GM18907 (cell line): ENCODE measurements around the gene TMOD2.

Source experiments
- ATAC-seq: cut with Tn5 transposase; IDR thresholded peaks from one replicate; pipeline ENCODE4 v1.9.1; 2021; ENCODE audit warnings: mild to moderate bottlenecking, moderate library complexity; ENCODE audit not compliant: unreplicated experiment

The TMOD2 gene

GRCh38 chr15:51735228-51736010 lies 16.0 kb upstream of the TMOD2 start:
- no peak for ATAC-seq

- peak; percentile 36 for ATAC-seq
Measured at GRCh38 chr15:51736069-51736468, 15.3 kb upstream of the TMOD2 start.

- ATAC-seq: peak; percentile 40
Measured at GRCh38 chr15:51736751-51737521, 14.5 kb upstream of the TMOD2 start.

GRCh38 chr15:51737522-51738305 lies 13.7 kb upstream of the TMOD2 start, which contains the start of gene LYSMD2:
LYSMD2 (minus strand) TSS chr15:51737655; CDS start chr15:51737622, 33 bp downstream.
- peak; percentile 44 for ATAC-seq

GRCh38 chr15:51738553-51738952 lies 12.8 kb upstream of the TMOD2 start:
- no peak for ATAC-seq

- no peak for ATAC-seq
Measured at GRCh38 chr15:51739061-51739712, 12.2 kb upstream of the TMOD2 start.

- no peak for ATAC-seq
Measured at GRCh38 chr15:51749307-51749706, 2.1 kb upstream of the TMOD2 start.

- ATAC-seq: no peak
Measured at GRCh38 chr15:51750186-51750585, 1.2 kb upstream of the TMOD2 start.

- ATAC-seq: peak; percentile 45
Measured at GRCh38 chr15:51751697-51752683, 593 bp downstream of the TMOD2 start.

GRCh38 chr15:51752888-51753287 lies 1.5 kb downstream of the TMOD2 start:
- no peak for ATAC-seq

GRCh38 chr15:51754267-51754666 lies 2.9 kb downstream of the TMOD2 start:
- ATAC-seq: no peak

GRCh38 chr15:51755790-51756189 lies 4.4 kb downstream of the TMOD2 start:
- no peak for ATAC-seq

GRCh38 chr15:51756482-51756881 lies 5.1 kb downstream of the TMOD2 start:
- no peak for ATAC-seq

- no peak for ATAC-seq
Measured at GRCh38 chr15:51757450-51757849, 6.1 kb downstream of the TMOD2 start.

GRCh38 chr15:51758645-51759044 lies 7.2 kb downstream of the TMOD2 start:
- no peak for ATAC-seq

- ATAC-seq: no peak
Measured at GRCh38 chr15:51759557-51760070, 8.2 kb downstream of the TMOD2 start.

GRCh38 chr15:51760805-51761204 lies 9.4 kb downstream of the TMOD2 start:
- ATAC-seq: no peak

GRCh38 chr15:51765751-51766150 lies 14.4 kb downstream of the TMOD2 start:
- no peak for ATAC-seq

GRCh38 chr15:51766341-51766740 lies 14.9 kb downstream of the TMOD2 start:
- ATAC-seq: no peak
